ENCODE measurements around the gene MYO7B.

The MYO7B gene

GRCh38 chr2:127627740-127628571, 92.5 kb downstream of the MYO7B start:
- no peak for DNase-seq

- DNase-seq = no peak
Observed at GRCh38 chr2:127628767-127629614, 93.5 kb downstream of the MYO7B start.

GRCh38 chr2:127629637-127630036, 94.2 kb downstream of the MYO7B start:
- DNase-seq = no peak

GRCh38 chr2:127630096-127630863, 94.8 kb downstream of the MYO7B start:
- no peak for DNase-seq

- DNase-seq = no peak
Observed at GRCh38 chr2:127630864-127631540, 95.5 kb downstream of the MYO7B start.

GRCh38 chr2:127631541-127631996, 96.1 kb downstream of the MYO7B start:
- DNase-seq = no peak

- DNase-seq = no peak
Observed at GRCh38 chr2:127631997-127632581, 96.6 kb downstream of the MYO7B start.

GRCh38 chr2:127632592-127633489, 97.4 kb downstream of the MYO7B start:
- no peak for DNase-seq

GRCh38 chr2:127633556-127634065, 98.1 kb downstream of the MYO7B start:
- no peak for DNase-seq

GRCh38 chr2:127634066-127634617, 98.7 kb downstream of the MYO7B start:
- no peak for DNase-seq

GRCh38 chr2:127634626-127635379, 99.3 kb downstream of the MYO7B start:
- DNase-seq = no peak

GRCh38 chr2:127635380-127636237, 100.1 kb downstream of the MYO7B start:
- DNase-seq = no peak

- no peak for DNase-seq
Observed at GRCh38 chr2:127636248-127637235, 101.1 kb downstream of the MYO7B start.

- no peak for DNase-seq
Observed at GRCh38 chr2:127637236-127637630, 101.8 kb downstream of the MYO7B start.

- no peak for DNase-seq
Observed at GRCh38 chr2:127637725-127638252, 102.3 kb downstream of the MYO7B start.

- DNase-seq = no peak
Observed at GRCh38 chr2:127638361-127639110, 103.1 kb downstream of the MYO7B start.
